Measurements from ENCODE around the gene LBP. TPM values are rescaled to one million over a fixed set of nuclear protein-coding genes. Genes with fewer than 3 reads are reported as not detected.

LBP gene
- total RNA-seq, 1 donor from 2014 or later: not detected

DNA sequence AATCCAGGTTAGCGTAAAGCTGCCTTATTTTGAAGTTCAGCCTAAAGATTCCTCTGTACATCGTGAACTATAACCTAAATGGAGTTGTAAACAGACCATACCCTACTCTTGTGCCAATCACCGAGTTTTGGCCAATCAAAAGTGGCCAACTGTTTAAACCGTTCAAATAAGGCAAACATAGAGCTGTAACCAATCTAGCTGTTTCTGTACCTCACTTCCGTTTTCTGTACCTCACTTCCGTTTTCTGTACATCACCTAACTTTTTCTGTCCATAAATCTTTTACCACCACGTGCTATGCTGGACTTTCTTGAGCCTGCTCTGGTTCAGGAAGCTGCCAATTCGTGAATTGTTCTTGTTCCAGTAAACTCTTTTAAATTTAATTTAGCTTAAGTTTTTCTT lies 39.7 kb downstream of the LBP start:
- H3K27ac Mint-ChIP-seq (ENCODE audit: unreplicated experiment): no peak overlapping the region

DNA sequence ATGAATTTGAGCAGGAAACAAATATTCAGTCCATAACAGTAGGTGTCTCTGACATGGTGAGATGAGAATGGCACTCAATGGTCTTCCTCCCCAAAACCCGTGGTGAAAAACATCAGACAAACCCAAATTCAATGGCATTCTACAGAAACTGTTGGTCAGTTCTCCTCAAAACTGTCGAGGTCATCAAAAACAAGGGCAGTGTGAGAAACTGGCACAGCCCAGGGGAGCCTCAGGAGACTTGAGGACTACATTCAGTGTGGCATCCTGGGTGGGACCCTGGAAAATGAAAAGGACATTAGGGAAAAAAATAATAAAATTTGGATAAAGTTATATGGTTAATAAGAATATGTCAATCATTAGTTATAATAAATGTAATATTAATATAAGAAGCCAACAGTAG lies 40.6 kb downstream of the LBP start:
- H3K27me3 Mint-ChIP-seq (ENCODE audit: low read depth): peaks cover 26% of the 10 kb centered on the region
- TF ChIP-seq, protein P1, sequence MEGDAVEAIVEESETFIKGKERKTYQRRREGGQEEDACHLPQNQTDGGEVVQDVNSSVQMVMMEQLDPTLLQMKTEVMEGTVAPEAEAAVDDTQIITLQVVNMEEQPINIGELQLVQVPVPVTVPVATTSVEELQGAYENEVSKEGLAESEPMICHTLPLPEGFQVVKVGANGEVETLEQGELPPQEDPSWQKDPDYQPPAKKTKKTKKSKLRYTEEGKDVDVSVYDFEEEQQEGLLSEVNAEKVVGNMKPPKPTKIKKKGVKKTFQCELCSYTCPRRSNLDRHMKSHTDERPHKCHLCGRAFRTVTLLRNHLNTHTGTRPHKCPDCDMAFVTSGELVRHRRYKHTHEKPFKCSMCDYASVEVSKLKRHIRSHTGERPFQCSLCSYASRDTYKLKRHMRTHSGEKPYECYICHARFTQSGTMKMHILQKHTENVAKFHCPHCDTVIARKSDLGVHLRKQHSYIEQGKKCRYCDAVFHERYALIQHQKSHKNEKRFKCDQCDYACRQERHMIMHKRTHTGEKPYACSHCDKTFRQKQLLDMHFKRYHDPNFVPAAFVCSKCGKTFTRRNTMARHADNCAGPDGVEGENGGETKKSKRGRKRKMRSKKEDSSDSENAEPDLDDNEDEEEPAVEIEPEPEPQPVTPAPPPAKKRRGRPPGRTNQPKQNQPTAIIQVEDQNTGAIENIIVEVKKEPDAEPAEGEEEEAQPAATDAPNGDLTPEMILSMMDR (IDR thresholded peaks at IDR 0.05): no peak
- no peak for DNase-seq (ENCODE audit: low spot score)
- H3K36me3 Mint-ChIP-seq (ENCODE audit: low read depth): peaks cover 2% of the 10 kb centered on the region
- H3K27ac Mint-ChIP-seq (ENCODE audit: unreplicated experiment): no peak overlapping the region
- no peak overlapping the region for H3K4me3 Mint-ChIP-seq (ENCODE audit: unreplicated experiment)
- no peaks in the 10 kb centered on the region for H3K4me1 Mint-ChIP-seq (ENCODE audit: low read depth)
- H3K9me3 Mint-ChIP-seq (ENCODE audit: low read depth): peaks cover 4% of the 10 kb centered on the region

More for the DNA sequence above, 39.7 kb downstream of the LBP start:
- Mint-ChIP-seq H3K27me3 (ENCODE audit: low read depth) (peaks cover 26% of the 10 kb centered on the region), H3K9me3 (ENCODE audit: low read depth) (peaks cover 4% of the 10 kb centered on the region), H3K4me3 (ENCODE audit: unreplicated experiment) (no peak overlapping the region), H3K36me3 (ENCODE audit: low read depth) (peaks cover 2% of the 10 kb centered on the region), H3K4me1 (ENCODE audit: low read depth) (no peaks in the 10 kb centered on the region)
- TF ChIP-seq, protein P1 (IDR thresholded peaks at IDR 0.05): no peak
- DNase-seq (ENCODE audit: low spot score): no peak

DNA sequence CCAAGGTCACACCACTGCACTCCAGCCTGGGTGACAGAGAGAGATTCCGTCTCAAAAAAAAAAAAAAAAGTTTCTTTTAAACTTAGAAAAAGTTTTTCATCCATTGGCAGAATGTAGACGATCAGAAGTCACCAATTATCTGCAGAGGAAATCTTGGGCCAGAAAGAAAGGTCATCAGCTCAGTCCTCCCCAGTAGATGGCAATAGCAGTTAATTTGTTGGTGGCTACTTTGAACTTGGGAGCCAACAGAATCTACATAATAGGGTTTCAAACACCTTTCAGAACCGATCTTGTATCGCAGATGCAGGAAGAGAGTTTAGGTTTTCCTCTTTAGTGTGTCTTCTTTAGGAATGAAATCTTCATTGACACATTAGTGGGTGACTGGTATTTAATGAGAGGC lies 41.7 kb downstream of the LBP start:
- DNase-seq (ENCODE audit: low spot score): no peak
- Mint-ChIP-seq H3K4me1 (ENCODE audit: low read depth) (no peaks in the 10 kb centered on the region), H3K36me3 (ENCODE audit: low read depth) (peaks cover 2% of the 10 kb centered on the region), H3K9me3 (ENCODE audit: low read depth) (peaks cover 4% of the 10 kb centered on the region), H3K27me3 (ENCODE audit: low read depth) (peaks cover 17% of the 10 kb centered on the region), H3K27ac (ENCODE audit: unreplicated experiment) (no peak overlapping the region), H3K4me3 (ENCODE audit: unreplicated experiment) (no peak overlapping the region)
- TF ChIP-seq, protein P1 (IDR thresholded peaks at IDR 0.05): peak; percentile 25

DNA sequence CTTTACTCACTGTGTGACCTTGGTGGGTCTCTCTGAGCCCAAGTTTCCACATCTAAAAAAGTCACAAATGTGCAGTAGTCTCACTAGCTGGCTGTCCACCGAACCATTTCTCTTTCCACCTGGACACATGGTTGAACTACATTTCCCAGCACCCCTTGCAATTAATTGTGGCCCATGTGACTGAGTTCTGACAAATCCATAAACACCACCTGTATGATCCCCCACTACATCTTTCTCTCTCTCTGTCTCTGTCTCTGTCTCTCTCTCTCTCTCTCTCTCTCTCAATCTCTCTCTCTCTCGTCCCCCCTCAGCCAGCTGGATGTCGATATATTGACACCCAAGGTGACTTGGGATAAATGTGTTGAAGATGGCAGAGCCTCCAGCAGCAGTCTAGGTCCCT lies 46.1 kb downstream of the LBP start:
- peaks cover 13% of the 10 kb centered on the region for H3K4me1 Mint-ChIP-seq (ENCODE audit: low read depth)
- H3K4me3 Mint-ChIP-seq (ENCODE audit: unreplicated experiment): no peak overlapping the region
- H3K9me3 Mint-ChIP-seq (ENCODE audit: low read depth): peaks cover 4% of the 10 kb centered on the region
- no peak overlapping the region for H3K27ac Mint-ChIP-seq (ENCODE audit: unreplicated experiment)
- H3K27me3 Mint-ChIP-seq (ENCODE audit: low read depth): peaks cover 2% of the 10 kb centered on the region
- no peak for DNase-seq (ENCODE audit: low spot score)
- H3K36me3 Mint-ChIP-seq (ENCODE audit: low read depth): peaks cover 2% of the 10 kb centered on the region
- TF ChIP-seq, protein P1 (IDR thresholded peaks at IDR 0.05): no peak

DNA sequence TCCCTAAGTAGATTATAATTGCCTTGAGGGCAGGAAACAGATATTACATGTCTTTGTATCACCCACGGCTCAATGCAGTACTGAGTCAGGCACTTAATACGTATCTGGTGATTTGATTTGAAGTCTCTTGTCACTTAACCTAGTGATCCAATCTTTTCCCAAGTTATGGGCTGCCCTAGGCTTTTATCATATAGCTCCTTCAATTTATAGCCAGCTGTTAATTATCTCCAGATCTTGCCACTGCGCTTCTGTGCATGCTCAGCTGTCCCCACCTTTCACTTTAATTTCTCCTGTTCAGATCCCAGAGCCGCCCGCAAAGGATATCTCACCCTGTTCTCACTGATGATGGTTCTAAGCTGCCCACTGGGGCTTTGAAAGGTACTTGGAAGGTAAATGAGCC lies 47.0 kb downstream of the LBP start:
- Mint-ChIP-seq H3K4me1 (ENCODE audit: low read depth) (peaks cover 13% of the 10 kb centered on the region), H3K36me3 (ENCODE audit: low read depth) (peaks cover 2% of the 10 kb centered on the region), H3K27ac (ENCODE audit: unreplicated experiment) (no peak overlapping the region), H3K27me3 (ENCODE audit: low read depth) (peaks cover 2% of the 10 kb centered on the region), H3K4me3 (ENCODE audit: unreplicated experiment) (no peak overlapping the region), H3K9me3 (ENCODE audit: low read depth) (peaks cover 4% of the 10 kb centered on the region)
- TF ChIP-seq, protein P1 (IDR thresholded peaks at IDR 0.05): no peak
- DNase-seq (ENCODE audit: low spot score): no peak
